Measurements from ENCODE around the gene SF3A2. TPM values are rescaled to one million over a fixed set of nuclear protein-coding genes. Genes with fewer than 3 reads are reported as not detected.

SF3A2 gene
- total and polyA plus RNA-seq, 4 donors: 37.2 to 113 (median 63.0) TPM

GRCh38 chr19:2202366-2202765 lies 34.3 kb upstream of the SF3A2 start:
- DNase-seq: no peak
- no peaks in the 10 kb centered on the region for H3K27me3 ChIP-seq (ENCODE audit: control insufficient read depth in 3 of 3, insufficient read depth in 3 of 3, low read length in 2 of 3)
- no peak overlapping the region for H3K4me3 ChIP-seq
- ATAC-seq (ENCODE audit: insufficient read depth, low FRiP score): no peak
- no peak for TF ChIP-seq CTCF (IDR thresholded peaks at IDR 0.05; ENCODE audit: control extremely low read depth, extremely low read depth)
- H3K27ac ChIP-seq (ENCODE audit: low read depth in 1 of 2, low read length in 1 of 2): no peak overlapping the region
- 93 to 94% methylated on average over 15 of the region's 15 CpGs for WGBS, 2 donors
- H3K36me3 ChIP-seq (ENCODE audit: control insufficient read depth in 4 of 4, insufficient read depth in 4 of 4, low read length in 4 of 4): peaks cover under 1 to 43% (median 7%) of the 10 kb centered on the region in 4 donors
- H3K4me1 ChIP-seq (ENCODE audit: control insufficient read depth in 5 of 5, insufficient read depth in 5 of 5, low read length in 5 of 5): no peaks in the 10 kb centered on the region
- H3K9ac ChIP-seq (ENCODE audit: insufficient read depth in 1 of 2, low read length in 2 of 2): no peak overlapping the region
- no peaks in the 10 kb centered on the region for H3K9me3 ChIP-seq (ENCODE audit: control insufficient read depth in 4 of 4, insufficient read depth in 3 of 4, low read length in 3 of 4)

DNA sequence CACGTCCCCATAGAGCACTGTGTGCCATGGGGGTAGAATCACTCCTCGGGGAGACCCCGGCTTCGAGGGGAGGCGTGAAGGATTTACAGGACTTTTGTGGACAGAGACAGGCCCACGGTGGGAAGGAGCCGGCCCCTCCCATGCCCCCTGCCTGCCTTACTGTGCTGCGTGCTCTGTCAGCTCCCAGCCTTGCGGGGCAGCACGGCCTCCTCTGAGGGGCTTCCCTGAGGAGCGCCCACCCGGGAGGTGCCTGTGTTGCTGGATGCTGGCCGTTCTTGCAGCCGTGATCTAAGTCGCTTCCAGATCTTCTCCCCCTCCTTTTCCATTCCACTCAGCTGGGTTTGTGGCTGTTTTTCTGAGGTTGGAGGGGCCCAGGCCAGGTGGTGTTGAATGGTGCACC lies 29.6 kb upstream of the SF3A2 start:
- no peak for TF ChIP-seq CTCF (IDR thresholded peaks at IDR 0.05; ENCODE audit: control extremely low read depth, extremely low read depth)
- Histone ChIP-seq H3K4me1 (ENCODE audit: control insufficient read depth in 5 of 5, insufficient read depth in 5 of 5, low read length in 5 of 5) (peaks cover 0 to 7% (median 0%) of the 10 kb centered on the region in 5 donors), H3K36me3 (ENCODE audit: control insufficient read depth in 4 of 4, insufficient read depth in 4 of 4, low read length in 4 of 4) (peaks cover 7 to 54% (median 16%) of the 10 kb centered on the region in 4 donors), H3K27me3 (ENCODE audit: control insufficient read depth in 3 of 3, insufficient read depth in 3 of 3, low read length in 2 of 3) (no peaks in the 10 kb centered on the region), H3K9me3 (ENCODE audit: control insufficient read depth in 4 of 4, insufficient read depth in 3 of 4, low read length in 3 of 4) (no peaks in the 10 kb centered on the region), H3K9ac (ENCODE audit: insufficient read depth in 1 of 2, low read length in 2 of 2) (no peak overlapping the region), H3K27ac (ENCODE audit: low read depth in 1 of 2, low read length in 1 of 2) (no peak overlapping the region), H3K4me3 (no peak overlapping the region)
- WGBS, 2 donors: 95 to 96% methylated on average over 15 of the region's 15 CpGs
- DNase-seq (no peak), ATAC-seq (ENCODE audit: insufficient read depth, low FRiP score) (no peak)

DNA sequence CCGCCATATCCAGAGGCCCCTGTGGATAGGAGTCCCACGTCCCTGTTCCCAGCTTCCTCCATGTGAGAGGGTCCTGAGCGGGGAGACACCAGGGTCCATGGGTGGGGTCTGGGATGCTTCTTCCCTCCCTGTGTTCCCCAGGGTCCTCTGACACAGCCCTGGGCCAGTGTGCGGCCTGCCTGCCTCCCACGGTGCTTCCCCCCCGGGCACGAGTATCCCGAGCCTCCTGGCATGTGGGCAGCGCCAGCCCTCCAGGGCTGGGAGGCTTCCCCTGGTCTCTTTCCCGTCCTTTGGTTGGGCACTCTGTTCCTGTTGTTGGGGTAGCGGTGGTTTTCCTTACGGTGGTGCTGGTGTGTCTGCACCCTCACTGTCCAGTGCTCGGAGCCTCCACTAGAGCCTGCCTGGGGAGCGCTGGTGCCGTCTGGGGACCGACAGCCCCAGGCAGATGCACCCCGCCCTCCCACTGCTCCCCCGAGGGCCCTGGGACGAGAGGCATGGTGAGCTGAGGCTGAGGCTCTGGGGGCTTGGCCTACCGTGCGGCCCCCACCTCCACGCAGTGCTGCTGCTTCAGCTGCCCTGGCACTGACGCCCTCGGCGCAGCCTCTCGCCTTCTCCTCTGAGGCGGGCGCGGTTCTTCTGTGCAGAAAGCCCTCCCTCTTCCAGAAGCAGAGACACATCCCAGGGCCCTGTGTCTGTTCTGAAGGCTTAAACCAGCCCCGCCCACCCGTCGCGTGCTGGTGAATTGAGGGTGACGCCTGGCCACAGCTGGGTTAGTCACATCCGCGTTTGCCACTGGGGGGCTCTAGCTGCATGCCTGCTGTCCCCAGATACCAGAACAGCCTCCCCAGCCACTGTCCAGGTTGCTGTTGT lies 28.4 kb upstream of the SF3A2 start:
- peak overlapping the region in 1 of 2 donors; percentile 7 for H3K27ac ChIP-seq (ENCODE audit: low read depth in 1 of 2, low read length in 1 of 2)
- peak; percentile 26 to 48 (median 27) for DNase-seq
- H3K36me3 ChIP-seq (ENCODE audit: control insufficient read depth in 4 of 4, insufficient read depth in 4 of 4, low read length in 4 of 4): peaks cover 11 to 57% (median 17%) of the 10 kb centered on the region in 4 donors
- H3K4me1 ChIP-seq (ENCODE audit: control insufficient read depth in 5 of 5, insufficient read depth in 5 of 5, low read length in 5 of 5): peaks cover 0 to 7% (median under 1%) of the 10 kb centered on the region in 5 donors
- no peak for ATAC-seq (ENCODE audit: insufficient read depth, low FRiP score)
- 72 to 82% methylated on average over 31 to 36 of the region's 36 CpGs for WGBS, 2 donors
- H3K9ac ChIP-seq (ENCODE audit: insufficient read depth in 1 of 2, low read length in 2 of 2): no peak overlapping the region
- H3K27me3 ChIP-seq (ENCODE audit: control insufficient read depth in 3 of 3, insufficient read depth in 3 of 3, low read length in 2 of 3): no peaks in the 10 kb centered on the region
- TF ChIP-seq CTCF (IDR thresholded peaks at IDR 0.05; ENCODE audit: control extremely low read depth, extremely low read depth): no peak
- H3K4me3 ChIP-seq: no peak overlapping the region
- H3K9me3 ChIP-seq (ENCODE audit: control insufficient read depth in 4 of 4, insufficient read depth in 3 of 4, low read length in 3 of 4): peaks cover 0 to 2% (median 0%) of the 10 kb centered on the region in 4 donors

Measured in lung (tissue), 12 donors.